ENCODE data around the gene ZNF285. TPM values are rescaled to one million over a fixed set of nuclear protein-coding genes. Genes with fewer than 3 reads are reported as not detected.

ZNF285 gene
- total RNA-seq, 1 experiment from 2014 or later, result not detected

GRCh38 chr19:44447916-44448674, 46.7 kb upstream of the ZNF285 start, which contains the start of gene ZNF229:
Gene ZNF229, minus strand, starts transcription at chr19:44448472. Its CDS starts 5,625 bp downstream, at chr19:44442847.
- POLR2A ChIA-PET, result no interaction called here
- Histone ChIP-seq H3K9me3 (ENCODE audit: control insufficient read depth in 1 of 2, insufficient read depth in 1 of 2, low read depth in 1 of 2, low read length in 2 of 2) (peaks cover 0 to 31% of the 10 kb centered on the region in 2 experiments; a peak in 2 of 4 replicates), H3K9ac (ENCODE audit: low read length) (no peak within 1 kb of the TSS), H3K4me2 (ENCODE audit: low read length) (no peak within 1 kb of the TSS), H3K9me2 (ENCODE audit: insufficient read depth) (no peaks in the 10 kb centered on the region), H4K20me1 (ENCODE audit: insufficient read depth) (no peaks in the 10 kb centered on the region), H3K4me1 (ENCODE audit: control insufficient read depth in 1 of 2, insufficient read depth in 2 of 2, low read length in 2 of 2) (no peaks in the 10 kb centered on the region), H2AFZ (ENCODE audit: low read depth, low read length, poor library complexity, severe bottlenecking) (no peak within 1 kb of the TSS), H3K27ac (ENCODE audit: low read depth, low read length) (no peak within 1 kb of the TSS), H3K27me3 (ENCODE audit: insufficient read depth, low read length) (no peaks in the 10 kb centered on the region), H3K36me3 (ENCODE audit: control insufficient read depth in 1 of 2, insufficient read depth in 2 of 2, low read length in 2 of 2) (no peaks in the 10 kb centered on the region), H3K4me3 (replicated peaks in 1 of 2; ENCODE audit: low read depth in 1 of 2, low read length in 2 of 2) (no peak within 1 kb of the TSS), H3K79me2 (ENCODE audit: insufficient read depth, low read length) (no peaks in the 10 kb centered on the region)
- CTCF ChIA-PET, result no interaction called here
- intact Hi-C loops (cut with micrococcal nuclease), result no loop called here
- no TSS peak for BruUV-seq (replicated peaks)
- DNase-seq (ENCODE audit: low read depth, low spot score) (no peak), ATAC-seq (no peak)
- RAD21 ChIA-PET (ENCODE audit: low non-redundant PET in 1 of 2, low total read pairs in 2 of 2, uncharacterized antibody in 2 of 2, unreplicated experiment in 2 of 2), result no interaction called here
- TF ChIP-seq FOSL1 (IDR thresholded peaks at IDR 0.05; ENCODE audit: low read depth) (no peak), RAD21 (IDR thresholded peaks at IDR 0.05; ENCODE audit: low read depth) (no peak), ATF3 (IDR thresholded peaks at IDR 0.05) (no peak), EGR1 (IDR thresholded peaks at IDR 0.05; ENCODE audit: low read depth) (no peak), MAX (IDR thresholded peaks at IDR 0.05) (no peak), SIN3A (IDR thresholded peaks at IDR 0.05; ENCODE audit: low read depth) (no peak), ZFX (IDR thresholded peaks at IDR 0.05) (no peak), ZNF274 (IDR thresholded peaks at IDR 0.05; ENCODE audit: low read depth, low read length) (no peak), ELF1 (IDR thresholded peaks at IDR 0.05; ENCODE audit: borderline replicate concordance, low read depth) (no peak), TCF7L2 (IDR thresholded peaks at IDR 0.05; ENCODE audit: borderline replicate concordance, extremely low read depth, insufficient read depth, insufficient read length) (no peak), CEBPB (IDR thresholded peaks at IDR 0.05; ENCODE audit: low read depth) (no peak), POLR2AphosphoS5 (IDR thresholded peaks at IDR 0.05; ENCODE audit: low read depth, low read length) (no peak), ZBTB33 (IDR thresholded peaks at IDR 0.05; ENCODE audit: extremely low read depth, insufficient replicate concordance, low read length) (no peak), JUND (IDR thresholded peaks at IDR 0.05) (no peak)
- TF ChIP-seq, protein P1, sequence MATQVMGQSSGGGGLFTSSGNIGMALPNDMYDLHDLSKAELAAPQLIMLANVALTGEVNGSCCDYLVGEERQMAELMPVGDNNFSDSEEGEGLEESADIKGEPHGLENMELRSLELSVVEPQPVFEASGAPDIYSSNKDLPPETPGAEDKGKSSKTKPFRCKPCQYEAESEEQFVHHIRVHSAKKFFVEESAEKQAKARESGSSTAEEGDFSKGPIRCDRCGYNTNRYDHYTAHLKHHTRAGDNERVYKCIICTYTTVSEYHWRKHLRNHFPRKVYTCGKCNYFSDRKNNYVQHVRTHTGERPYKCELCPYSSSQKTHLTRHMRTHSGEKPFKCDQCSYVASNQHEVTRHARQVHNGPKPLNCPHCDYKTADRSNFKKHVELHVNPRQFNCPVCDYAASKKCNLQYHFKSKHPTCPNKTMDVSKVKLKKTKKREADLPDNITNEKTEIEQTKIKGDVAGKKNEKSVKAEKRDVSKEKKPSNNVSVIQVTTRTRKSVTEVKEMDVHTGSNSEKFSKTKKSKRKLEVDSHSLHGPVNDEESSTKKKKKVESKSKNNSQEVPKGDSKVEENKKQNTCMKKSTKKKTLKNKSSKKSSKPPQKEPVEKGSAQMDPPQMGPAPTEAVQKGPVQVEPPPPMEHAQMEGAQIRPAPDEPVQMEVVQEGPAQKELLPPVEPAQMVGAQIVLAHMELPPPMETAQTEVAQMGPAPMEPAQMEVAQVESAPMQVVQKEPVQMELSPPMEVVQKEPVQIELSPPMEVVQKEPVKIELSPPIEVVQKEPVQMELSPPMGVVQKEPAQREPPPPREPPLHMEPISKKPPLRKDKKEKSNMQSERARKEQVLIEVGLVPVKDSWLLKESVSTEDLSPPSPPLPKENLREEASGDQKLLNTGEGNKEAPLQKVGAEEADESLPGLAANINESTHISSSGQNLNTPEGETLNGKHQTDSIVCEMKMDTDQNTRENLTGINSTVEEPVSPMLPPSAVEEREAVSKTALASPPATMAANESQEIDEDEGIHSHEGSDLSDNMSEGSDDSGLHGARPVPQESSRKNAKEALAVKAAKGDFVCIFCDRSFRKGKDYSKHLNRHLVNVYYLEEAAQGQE (IDR thresholded peaks at IDR 0.05; ENCODE audit: low read depth), result no peak
- TF ChIP-seq, protein P2, sequence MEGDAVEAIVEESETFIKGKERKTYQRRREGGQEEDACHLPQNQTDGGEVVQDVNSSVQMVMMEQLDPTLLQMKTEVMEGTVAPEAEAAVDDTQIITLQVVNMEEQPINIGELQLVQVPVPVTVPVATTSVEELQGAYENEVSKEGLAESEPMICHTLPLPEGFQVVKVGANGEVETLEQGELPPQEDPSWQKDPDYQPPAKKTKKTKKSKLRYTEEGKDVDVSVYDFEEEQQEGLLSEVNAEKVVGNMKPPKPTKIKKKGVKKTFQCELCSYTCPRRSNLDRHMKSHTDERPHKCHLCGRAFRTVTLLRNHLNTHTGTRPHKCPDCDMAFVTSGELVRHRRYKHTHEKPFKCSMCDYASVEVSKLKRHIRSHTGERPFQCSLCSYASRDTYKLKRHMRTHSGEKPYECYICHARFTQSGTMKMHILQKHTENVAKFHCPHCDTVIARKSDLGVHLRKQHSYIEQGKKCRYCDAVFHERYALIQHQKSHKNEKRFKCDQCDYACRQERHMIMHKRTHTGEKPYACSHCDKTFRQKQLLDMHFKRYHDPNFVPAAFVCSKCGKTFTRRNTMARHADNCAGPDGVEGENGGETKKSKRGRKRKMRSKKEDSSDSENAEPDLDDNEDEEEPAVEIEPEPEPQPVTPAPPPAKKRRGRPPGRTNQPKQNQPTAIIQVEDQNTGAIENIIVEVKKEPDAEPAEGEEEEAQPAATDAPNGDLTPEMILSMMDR (IDR thresholded peaks at IDR 0.05 in 2 of 3, conservative IDR thresholded peaks at IDR 0.05 in 1 of 3; ENCODE audit: borderline replicate concordance in 1 of 3, insufficient read depth in 1 of 3, low read depth in 2 of 3, low read length in 2 of 3), result no peak
